Skeletal muscle satellite cell (primary cell): ENCODE results near the gene PTPRH.
"Not testable (repeated sequence)": the region's sequence is repeated elsewhere in the genome, so short reads cannot be mapped to it uniquely, and the experiment has no call there.

Source experiments
- H3K27me3 ChIP-seq: 2 replicates; pipeline ENCODE4 v1.7.0; 2013; ENCODE audit warnings: low read length; ENCODE audit not compliant: control insufficient read depth, insufficient read depth
- H3K36me3 ChIP-seq: 2 replicates; pipeline ENCODE4 v1.7.0; 2013; ENCODE audit warnings: mild to moderate bottlenecking, control low read depth, low read length; ENCODE audit not compliant: insufficient read depth
- H3K4me1 ChIP-seq: 2 replicates; pipeline ENCODE4 v1.7.0; 2013; ENCODE audit warnings: low read length; ENCODE audit not compliant: control insufficient read depth, insufficient read depth
- H3K4me2 ChIP-seq: 2 replicates; pipeline ENCODE4 v1.7.0; 2013; ENCODE audit warnings: mild to moderate bottlenecking, low read length
- H3K4me3 ChIP-seq: 2 replicates; pipeline ENCODE4 v1.7.0; 2013; ENCODE audit warnings: low read length
- H3K9ac ChIP-seq: 2 replicates; pipeline ENCODE4 v1.7.0; 2013; ENCODE audit warnings: mild to moderate bottlenecking, low read depth, low read length, moderate library complexity
- H3K9me3 ChIP-seq: replicated peaks from 2 replicates; pipeline ENCODE4 v1.7.0; 2013; ENCODE audit warnings: mild to moderate bottlenecking, control low read depth, low read length

Gene PTPRH

DNA sequence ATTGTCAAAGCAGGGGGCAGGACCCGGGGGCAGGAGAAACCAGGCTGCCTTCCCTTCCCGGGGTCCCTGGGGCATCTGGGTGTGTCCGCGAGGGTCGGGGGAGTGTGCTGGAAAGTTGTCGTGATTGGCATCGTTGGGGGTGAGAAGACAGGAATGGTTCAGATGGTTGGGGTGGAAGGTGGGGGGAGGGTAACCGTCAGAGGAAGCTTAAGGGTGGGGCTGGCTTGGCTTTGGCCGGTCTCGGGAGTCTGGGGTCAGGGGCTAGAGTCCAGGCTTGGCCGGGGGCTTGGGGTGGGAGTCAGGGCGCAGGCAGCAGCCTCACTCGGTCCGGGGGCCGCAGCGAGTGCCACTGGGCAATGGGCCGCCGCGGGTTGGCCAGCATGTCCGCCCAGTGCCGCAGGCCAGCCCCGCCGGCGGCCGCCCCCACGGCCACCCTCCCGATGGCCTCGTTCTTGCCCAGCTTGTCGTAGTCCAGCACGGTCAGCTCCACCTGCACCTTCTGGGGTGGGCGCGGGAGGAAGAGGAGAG is 36.1 kb downstream of the PTPRH start:
- Histone ChIP-seq H3K4me2 (peak overlapping the region; percentile 80), H3K9ac (peak overlapping the region; percentile 51), H3K27me3 (peaks cover 46% of the 10 kb centered on the region), H3K4me3 (peak overlapping the region; percentile 70), H3K36me3 (no peaks in the 10 kb centered on the region), H3K4me1 (peaks cover 14% of the 10 kb centered on the region), H3K9me3 (no peaks in the 10 kb centered on the region)

DNA sequence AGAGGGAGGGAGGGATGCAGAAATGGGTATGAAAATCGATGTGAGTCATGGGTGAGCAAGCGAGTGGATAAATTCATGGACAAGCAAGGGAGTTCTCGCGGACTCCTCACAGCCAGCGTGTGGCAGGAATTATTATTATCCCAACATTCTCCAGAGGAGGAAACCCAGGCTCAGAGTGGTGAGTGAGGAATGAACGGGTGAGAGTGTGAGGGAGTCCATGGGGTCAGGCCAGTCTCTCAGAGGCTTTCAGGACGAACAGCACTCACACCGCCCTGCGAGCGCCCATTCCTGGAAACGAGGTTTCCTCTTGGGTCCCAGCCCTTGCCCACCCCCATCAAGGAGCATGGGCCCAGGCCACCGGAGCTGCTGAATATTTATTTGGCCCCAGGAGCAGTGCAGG is 36.6 kb downstream of the PTPRH start:
- no peaks in the 10 kb centered on the region for H3K36me3 ChIP-seq
- peaks cover 47% of the 10 kb centered on the region for H3K27me3 ChIP-seq
- peak overlapping the region; percentile 70 for H3K4me3 ChIP-seq
- peak overlapping the region; percentile 51 for H3K9ac ChIP-seq
- no peaks in the 10 kb centered on the region for H3K9me3 ChIP-seq
- peak overlapping the region; percentile 80 for H3K4me2 ChIP-seq
- peaks cover 14% of the 10 kb centered on the region for H3K4me1 ChIP-seq

DNA sequence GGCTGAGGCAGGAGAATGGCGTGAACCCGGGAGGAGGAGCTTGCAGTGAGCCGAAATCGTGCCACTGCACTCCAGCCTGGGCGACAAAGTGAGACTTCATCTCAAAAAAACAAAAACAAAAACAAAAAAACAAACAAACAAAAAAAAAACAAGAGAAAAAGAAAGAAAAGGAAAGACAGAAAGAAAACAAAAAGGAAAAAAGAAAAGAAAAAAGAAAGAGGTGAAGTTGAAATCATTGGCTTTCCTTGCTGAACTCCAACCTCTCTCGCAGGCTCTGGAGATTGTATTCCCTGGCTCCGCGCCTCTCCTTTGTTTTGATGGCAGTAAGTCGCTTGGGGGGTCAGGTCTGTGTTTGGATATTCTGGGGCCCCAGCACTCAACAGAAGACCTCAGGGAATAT is 37.0 kb downstream of the PTPRH start:
- not testable (repeated sequence) for H3K36me3 ChIP-seq, H3K9me3 ChIP-seq, H3K9ac ChIP-seq, H3K4me3 ChIP-seq
- Histone ChIP-seq H3K4me1 (peaks cover 14% of the 10 kb centered on the region), H3K4me2 (peak overlapping the region; percentile 80), H3K27me3 (peaks cover 49% of the 10 kb centered on the region)

DNA sequence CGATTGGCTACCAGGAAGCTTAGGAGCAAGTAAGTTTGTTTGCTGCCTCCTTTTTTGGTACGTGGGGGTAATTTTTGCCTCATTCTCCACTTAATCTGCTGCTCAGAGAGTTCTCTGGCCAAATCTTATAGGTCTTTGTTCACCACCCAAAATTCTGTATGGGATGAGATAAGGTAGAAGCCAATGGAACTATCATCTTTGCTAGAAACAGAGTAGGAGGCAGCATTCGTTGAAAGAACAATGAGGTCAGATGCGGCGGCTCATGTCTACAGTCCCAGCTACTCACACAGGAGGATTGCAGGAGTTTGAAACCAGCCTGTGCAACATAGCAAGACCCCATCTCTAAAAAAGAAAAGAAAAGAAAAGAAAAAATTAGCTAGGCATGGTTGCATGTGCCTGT is 37.9 kb downstream of the PTPRH start:
- Histone ChIP-seq H3K4me3 (no peak overlapping the region), H3K9me3 (no peaks in the 10 kb centered on the region), H3K4me2 (no peak overlapping the region), H3K27me3 (peaks cover 41% of the 10 kb centered on the region), H3K4me1 (peaks cover 19% of the 10 kb centered on the region), H3K36me3 (no peaks in the 10 kb centered on the region), H3K9ac (no peak overlapping the region)

DNA sequence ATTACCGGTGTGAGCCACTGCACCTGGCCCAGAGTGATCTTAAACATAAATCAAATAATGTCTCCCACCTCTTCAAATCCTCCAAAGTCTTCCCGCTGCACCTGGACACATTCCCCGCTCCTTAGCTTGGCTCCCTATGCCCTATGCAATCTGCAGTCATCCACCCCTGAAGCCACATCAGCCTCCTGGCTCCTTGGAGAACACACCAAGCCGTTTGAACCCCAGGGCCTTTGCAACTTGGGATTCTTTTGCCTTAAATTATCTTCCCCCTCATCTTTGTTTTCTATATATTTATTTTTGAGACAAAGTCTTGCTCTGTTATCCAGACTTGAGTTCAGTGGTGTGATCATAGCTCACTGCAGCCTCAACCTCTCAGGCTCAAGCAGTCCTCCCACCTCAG is 40.2 kb downstream of the PTPRH start:
- Histone ChIP-seq H3K9ac (no peak overlapping the region), H3K27me3 (peaks cover 26% of the 10 kb centered on the region), H3K4me3 (no peak overlapping the region)

DNA sequence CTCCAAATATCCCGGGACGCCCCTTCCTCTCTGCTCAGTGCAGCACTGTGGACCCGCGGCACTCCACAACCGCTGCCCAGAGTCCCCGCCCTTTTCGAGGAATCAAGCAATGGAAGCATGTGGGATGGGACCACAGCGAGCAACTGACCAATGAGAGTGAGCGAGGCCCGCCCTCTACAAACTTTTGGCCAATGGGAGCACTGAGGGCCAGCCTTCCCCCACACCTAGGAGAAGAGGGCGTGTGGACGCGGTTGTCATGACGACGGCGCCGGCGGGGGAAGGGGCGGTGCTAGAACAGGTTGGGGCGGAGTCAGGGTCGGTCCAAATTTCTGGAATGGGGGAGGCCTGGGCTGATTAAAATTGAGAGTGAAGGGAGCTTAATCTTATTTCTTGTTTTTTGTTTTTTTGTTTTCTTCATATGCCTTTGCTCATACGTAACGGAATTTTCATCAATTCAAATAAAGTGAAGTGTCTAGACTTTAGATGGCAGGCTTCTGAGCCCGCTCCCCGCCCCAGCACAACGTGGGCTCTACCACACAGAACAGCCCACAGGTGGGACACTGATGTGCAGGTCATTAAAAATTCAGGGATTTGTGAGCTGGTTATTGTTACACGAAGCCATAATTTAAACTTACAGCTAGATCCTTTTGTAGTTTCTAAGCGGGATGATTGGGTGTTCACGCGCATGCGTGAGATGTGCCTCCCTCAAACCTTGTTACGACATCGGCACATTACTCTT is 42.6 kb downstream of the PTPRH start, which contains the start of gene DNAAF3:
Gene DNAAF3, minus strand, starts transcription at position 84 of the 739 bp plus-strand sequence. CDS start 200 bp downstream, outside the sequence.
- peak within 1 kb of the TSS; percentile 72 for H3K4me3 ChIP-seq
- H3K27me3 ChIP-seq = peaks cover 35% of the 10 kb centered on the region

More for the DNA sequence above, 40.2 kb downstream of the PTPRH start:
- Histone ChIP-seq H3K4me2 (no peak overlapping the region), H3K9me3 (no peaks in the 10 kb centered on the region), H3K4me1 (peaks cover 19% of the 10 kb centered on the region), H3K36me3 (no peaks in the 10 kb centered on the region)

DNA sequence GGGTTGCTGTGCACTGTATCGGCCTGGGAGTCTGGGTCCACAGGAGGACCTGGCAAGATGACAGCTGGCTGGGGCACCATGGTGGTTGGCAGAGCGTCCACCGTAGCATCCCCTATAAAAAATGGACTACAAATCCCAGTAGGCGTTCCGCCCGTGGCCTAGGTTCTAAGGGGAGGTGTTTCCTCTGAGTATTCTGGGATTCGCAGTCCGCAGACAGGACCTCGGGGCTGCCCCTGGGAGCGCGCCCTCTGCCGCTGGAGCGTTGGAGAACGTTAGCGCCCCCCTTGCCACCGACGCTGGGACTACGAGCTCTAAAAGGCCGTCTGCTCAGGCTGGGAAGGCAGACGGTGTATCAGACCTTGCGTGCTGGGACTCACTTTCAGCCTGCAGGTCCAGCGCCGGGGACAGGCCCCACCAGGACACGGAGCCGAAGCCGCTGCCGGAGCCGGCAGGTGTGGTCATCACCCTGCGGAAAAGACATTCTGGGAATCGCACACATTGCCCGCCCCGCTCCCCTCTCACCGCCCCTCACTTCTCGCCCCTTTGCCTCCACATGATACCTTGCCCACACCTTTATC is 43.3 kb downstream of the PTPRH start:
- peak overlapping the region; percentile 89 for H3K4me2 ChIP-seq
- no peaks in the 10 kb centered on the region for H3K36me3 ChIP-seq
- H3K4me3 ChIP-seq = peak overlapping the region; percentile 72
- H3K9ac ChIP-seq = no peak overlapping the region
- H3K4me1 ChIP-seq = peaks cover 5% of the 10 kb centered on the region
- no peaks in the 10 kb centered on the region for H3K9me3 ChIP-seq
- peaks cover 34% of the 10 kb centered on the region for H3K27me3 ChIP-seq

More for the DNA sequence above, 42.6 kb downstream of the PTPRH start, which contains the start of gene DNAAF3:
- H3K36me3 ChIP-seq = no peaks in the 10 kb centered on the region
- no peak within 1 kb of the TSS for H3K9ac ChIP-seq
- H3K9me3 ChIP-seq = no peaks in the 10 kb centered on the region
- H3K4me1 ChIP-seq = peaks cover 5% of the 10 kb centered on the region
- peak within 1 kb of the TSS; percentile 89 for H3K4me2 ChIP-seq

DNA sequence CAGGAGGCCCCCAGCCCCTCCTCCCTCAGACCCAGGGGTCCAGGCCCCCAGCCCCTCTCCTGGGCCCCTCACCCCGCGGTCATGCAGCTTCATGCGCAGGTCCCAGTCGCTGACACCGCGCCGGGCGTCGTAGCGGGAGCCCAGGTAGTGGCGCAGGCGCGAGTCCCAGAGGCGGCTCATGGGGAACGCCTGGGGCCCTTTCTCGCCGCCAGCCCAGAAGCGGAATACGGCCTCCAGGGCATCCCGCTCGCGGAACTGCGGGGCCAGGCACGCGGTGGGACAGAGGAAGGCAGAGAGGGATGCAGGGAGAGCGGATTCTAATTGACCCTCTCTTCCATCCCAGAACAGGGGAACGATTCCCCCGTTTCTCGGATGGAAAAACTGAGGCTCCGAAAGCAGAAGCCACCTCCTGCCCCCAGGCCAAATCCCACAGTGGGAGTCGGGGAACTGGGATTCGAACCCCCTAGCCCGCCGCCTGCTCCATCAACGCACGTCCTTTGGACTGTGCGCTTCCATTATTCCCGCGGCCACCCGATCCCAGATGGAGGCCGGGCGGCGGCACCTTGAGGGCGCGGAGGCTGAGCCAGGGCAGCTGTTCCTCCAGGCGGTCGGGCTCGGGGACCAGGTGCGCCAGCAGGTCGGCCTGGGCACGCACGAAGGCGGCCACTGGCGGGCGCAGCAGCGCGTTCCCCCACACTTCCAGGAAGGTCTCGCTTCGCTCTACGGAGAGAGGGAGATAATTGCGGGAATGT is 47.6 kb downstream of the PTPRH start:
- no peak overlapping the region for H3K4me2 ChIP-seq
- no peak overlapping the region for H3K4me3 ChIP-seq
- peaks cover 24% of the 10 kb centered on the region for H3K27me3 ChIP-seq
- no peaks in the 10 kb centered on the region for H3K36me3 ChIP-seq
- H3K4me1 ChIP-seq = peaks cover 8% of the 10 kb centered on the region
- H3K9me3 ChIP-seq = no peaks in the 10 kb centered on the region
- no peak overlapping the region for H3K9ac ChIP-seq

DNA sequence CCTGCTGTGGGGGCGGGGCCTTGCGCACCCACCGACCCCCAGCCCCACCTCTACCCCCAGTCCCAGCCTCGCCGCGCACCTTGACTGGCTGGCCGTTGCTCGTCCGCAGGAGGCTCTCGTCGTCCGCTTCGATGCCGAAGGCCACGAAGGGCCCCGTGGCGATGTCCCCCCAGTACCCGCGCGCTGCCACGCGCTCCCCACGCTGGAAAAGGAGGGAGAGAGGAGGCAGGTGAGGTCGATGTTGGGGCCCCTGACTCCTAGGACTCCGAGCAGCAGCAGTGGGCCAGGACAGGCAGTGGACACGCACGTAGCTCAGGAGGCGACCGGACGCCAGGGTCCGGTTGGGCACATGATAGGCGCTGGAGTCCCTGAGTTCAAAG is 48.3 kb downstream of the PTPRH start:
- no peaks in the 10 kb centered on the region for H3K36me3 ChIP-seq
- H3K4me3 ChIP-seq = no peak overlapping the region
- H3K4me2 ChIP-seq = no peak overlapping the region
- H3K27me3 ChIP-seq = peaks cover 24% of the 10 kb centered on the region
- no peak overlapping the region for H3K9ac ChIP-seq
- no peaks in the 10 kb centered on the region for H3K9me3 ChIP-seq
- H3K4me1 ChIP-seq = peaks cover 8% of the 10 kb centered on the region

DNA sequence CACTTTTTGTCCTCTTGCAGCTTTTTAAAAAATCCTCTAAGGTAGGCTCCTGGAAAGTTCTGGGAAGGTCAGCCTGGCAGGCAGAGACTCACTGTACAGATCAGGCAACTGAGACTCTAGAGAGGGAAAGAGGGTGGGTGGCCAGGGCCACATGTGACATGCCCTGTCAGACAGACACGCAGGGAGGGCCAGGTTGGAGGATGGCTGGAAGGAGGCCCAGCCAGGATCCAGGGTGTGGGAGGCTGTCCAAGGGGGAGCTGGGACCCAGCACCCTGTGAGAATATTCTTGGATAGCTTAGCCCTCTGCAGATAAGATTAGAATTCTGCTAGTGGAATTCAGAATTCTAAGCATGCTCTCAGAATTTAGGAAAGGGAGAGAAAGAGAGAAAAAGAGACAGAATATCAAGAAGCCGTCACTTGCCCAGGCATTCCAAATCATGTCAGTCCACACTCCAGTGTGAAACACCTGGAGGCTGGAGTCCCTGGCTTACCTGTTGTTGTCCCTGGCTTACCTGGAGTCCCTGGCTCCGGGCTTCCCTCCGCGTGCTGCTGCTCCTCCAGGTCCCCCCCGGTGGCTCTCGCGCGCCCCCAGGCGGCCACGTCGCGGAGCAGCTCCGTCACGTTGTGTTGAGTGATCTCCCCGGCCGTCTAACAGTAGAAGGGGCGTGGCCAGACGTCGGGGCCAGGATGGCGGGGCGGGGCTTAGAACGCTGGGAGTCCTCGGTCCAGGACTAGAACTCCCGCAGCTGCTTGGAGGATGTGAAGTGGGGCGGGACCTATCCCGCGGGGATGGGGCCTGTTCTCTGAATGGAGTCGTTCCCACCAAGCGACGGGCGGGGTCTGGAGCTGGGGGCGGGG is 48.9 kb downstream of the PTPRH start:
- H3K4me1 ChIP-seq = peaks cover 8% of the 10 kb centered on the region
- no peak overlapping the region for H3K9ac ChIP-seq
- no peak overlapping the region for H3K4me2 ChIP-seq
- H3K36me3 ChIP-seq = no peaks in the 10 kb centered on the region
- H3K27me3 ChIP-seq = peaks cover 20% of the 10 kb centered on the region
- H3K9me3 ChIP-seq = no peaks in the 10 kb centered on the region
- H3K4me3 ChIP-seq = no peak overlapping the region
